Tibial nerve (tissue), 4 donors: Measurements from ENCODE around the gene BOLA1. TPM values are rescaled to one million over a fixed set of nuclear protein-coding genes. Genes with fewer than 3 reads are reported as not detected.

ENCODE experiments used
- DNase-seq, 2 donors: peaks; one replicate each; pipeline ENCODE4 v3.0.0-alpha.2; 2019; ENCODE audit warnings: low spot score in 2 of 2
- H3K27ac ChIP-seq, 4 donors: fragments of 200-600 bp; sonication (generic) in 3 of 4; one replicate each; pipeline ENCODE4 v1.5.1; 2017 to 2019; ENCODE audit warnings: mild to moderate bottlenecking in 1 of 4
- H3K27me3 ChIP-seq, 2 donors: fragments of 200-600 bp; sonication (generic) in 1 of 2; one replicate each; pipeline versions ENCODE4 v1.5.1 to v1.6.0; 2017 to 2019
- H3K36me3 ChIP-seq, 3 donors: fragments of 200-600 bp; sonication (generic); one replicate each; pipeline ENCODE4 v1.5.1; 2018 to 2019
- H3K4me1 ChIP-seq, 4 donors: fragments of 200-600 bp; sonication (generic) in 3 of 4; one replicate each; pipeline ENCODE4 v1.5.1; 2017 to 2019
- H3K4me3 ChIP-seq, 4 donors: fragments of 200-600 bp; sonication (generic) in 3 of 4; one replicate each; pipeline ENCODE4 v1.5.1; 2017 to 2019; ENCODE audit warnings: mild to moderate bottlenecking in 1 of 4, moderate library complexity in 1 of 4
- H3K9me3 ChIP-seq, 4 donors: fragments of 200-600 bp; sonication (generic) in 3 of 4; one replicate each; pipeline ENCODE4 v1.5.1; 2017 to 2019
- EP300 ChIP-seq, 2 donors: sonication (generic); formaldehyde crosslinking; IDR thresholded peaks; one replicate each; pipeline ENCODE4 v1.6.1; 2017; ENCODE audit warnings: antibody characterized with exemption in 2 of 2, mild to moderate bottlenecking in 1 of 2
- POLR2A ChIP-seq, 2 donors: fragments of 450-650 bp; IDR thresholded peaks; one replicate each; pipeline ENCODE4 v1.6.1; 2017; ENCODE audit warnings: antibody characterized with exemption in 2 of 2, mild to moderate bottlenecking in 2 of 2, moderate library complexity in 2 of 2
- WGBS, 2 donors: methylation state at CpG; one replicate each; pipeline ENCODE4 v1.1.5; 2018; 5-methylcytosine and 5-hydroxymethylcytosine counted together
- total RNA-seq, 4 donors: library from RNA; depleted of rRNA; stranded (reverse); fragments of >200 nt; gene quantifications; one replicate each; pipeline ENCODE4 v1.1.0, GENCODE V29; 2016
- TF ChIP-seq, protein P1 (sequence below), 5 experiments: fragments of 200-600 bp in 3 of 5; fragments of 450-650 bp in 2 of 5; sonication (generic) in 3 of 5; IDR thresholded peaks; one replicate each; pipeline ENCODE4 v1.5.1; 2016 to 2019; ENCODE audit warnings: antibody characterized with exemption in 5 of 5, mild to moderate bottlenecking in 3 of 5, moderate library complexity in 2 of 5

Gene BOLA1
- total RNA-seq, 4 donors from 2014 or later: 28.5 to 81.9 (median 57.8) TPM

DNA sequence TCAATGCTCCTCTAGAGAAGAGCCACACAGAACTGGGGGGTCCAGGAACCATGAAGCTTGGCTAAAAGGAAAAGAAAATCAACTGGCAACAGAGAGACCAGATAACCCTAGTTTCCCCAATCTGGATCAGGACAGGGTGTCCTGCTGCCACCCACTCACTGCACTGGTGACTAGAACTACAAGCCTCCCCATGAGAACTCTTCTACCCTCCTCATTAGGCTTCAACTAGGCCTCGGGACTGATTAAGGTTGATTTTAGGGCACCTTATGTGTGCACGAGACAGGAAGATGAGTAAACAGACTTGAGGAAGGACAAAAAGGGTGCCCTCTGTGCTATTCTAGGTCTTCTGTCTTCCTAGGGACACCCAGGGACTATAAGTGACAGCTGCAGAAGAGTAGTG is 30.5 kb downstream of the BOLA1 start:
- H3K4me1 ChIP-seq: peaks cover 0 to 34% (median 18%) of the 10 kb centered on the region in 4 donors
- no peaks in the 10 kb centered on the region for H3K9me3 ChIP-seq
- no peak overlapping the region for H3K4me3 ChIP-seq
- no peak for DNase-seq
- H3K27ac ChIP-seq: no peak overlapping the region
- no peak for TF ChIP-seq POLR2A (IDR thresholded peaks at IDR 0.05)
- no peak for TF ChIP-seq EP300 (IDR thresholded peaks at IDR 0.05)
- TF ChIP-seq, protein P1, sequence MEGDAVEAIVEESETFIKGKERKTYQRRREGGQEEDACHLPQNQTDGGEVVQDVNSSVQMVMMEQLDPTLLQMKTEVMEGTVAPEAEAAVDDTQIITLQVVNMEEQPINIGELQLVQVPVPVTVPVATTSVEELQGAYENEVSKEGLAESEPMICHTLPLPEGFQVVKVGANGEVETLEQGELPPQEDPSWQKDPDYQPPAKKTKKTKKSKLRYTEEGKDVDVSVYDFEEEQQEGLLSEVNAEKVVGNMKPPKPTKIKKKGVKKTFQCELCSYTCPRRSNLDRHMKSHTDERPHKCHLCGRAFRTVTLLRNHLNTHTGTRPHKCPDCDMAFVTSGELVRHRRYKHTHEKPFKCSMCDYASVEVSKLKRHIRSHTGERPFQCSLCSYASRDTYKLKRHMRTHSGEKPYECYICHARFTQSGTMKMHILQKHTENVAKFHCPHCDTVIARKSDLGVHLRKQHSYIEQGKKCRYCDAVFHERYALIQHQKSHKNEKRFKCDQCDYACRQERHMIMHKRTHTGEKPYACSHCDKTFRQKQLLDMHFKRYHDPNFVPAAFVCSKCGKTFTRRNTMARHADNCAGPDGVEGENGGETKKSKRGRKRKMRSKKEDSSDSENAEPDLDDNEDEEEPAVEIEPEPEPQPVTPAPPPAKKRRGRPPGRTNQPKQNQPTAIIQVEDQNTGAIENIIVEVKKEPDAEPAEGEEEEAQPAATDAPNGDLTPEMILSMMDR (IDR thresholded peaks at IDR 0.05): no peak
- no peaks in the 10 kb centered on the region for H3K27me3 ChIP-seq
- H3K36me3 ChIP-seq: peaks cover 0 to 66% (median 7%) of the 10 kb centered on the region in 3 donors
- 73 to 95% methylated on average over 2 of the region's 2 CpGs for WGBS, 2 donors

DNA sequence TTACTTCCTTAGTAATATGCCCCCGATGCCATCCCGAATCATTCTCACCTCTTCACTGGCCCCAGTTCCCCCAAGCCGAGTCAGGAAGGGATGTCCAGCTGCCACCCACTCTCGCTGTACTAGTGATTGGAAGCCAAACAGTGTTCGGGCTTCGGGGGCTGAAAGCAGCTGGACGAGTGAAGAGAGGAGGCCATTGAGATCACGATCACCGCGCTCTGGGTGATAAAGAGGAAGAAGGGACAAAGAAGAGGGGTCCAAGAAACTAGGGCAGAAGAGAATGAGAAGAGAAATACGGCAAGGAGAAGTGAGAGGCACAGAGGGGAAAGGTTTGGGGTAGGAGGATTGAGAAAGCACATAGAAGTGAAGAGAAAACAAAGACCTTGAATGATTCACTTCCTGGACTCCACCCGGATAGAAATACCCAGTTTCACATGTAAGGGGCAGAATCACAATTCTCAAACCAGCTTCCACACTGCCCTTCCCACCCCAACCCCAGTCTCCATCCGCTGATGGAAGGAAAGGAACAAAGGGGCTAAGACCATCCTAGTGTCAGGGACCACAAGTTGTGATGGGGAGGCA is 31.9 kb downstream of the BOLA1 start:
- H3K4me1 ChIP-seq: peaks cover 0 to 34% (median 16%) of the 10 kb centered on the region in 4 donors

DNA sequence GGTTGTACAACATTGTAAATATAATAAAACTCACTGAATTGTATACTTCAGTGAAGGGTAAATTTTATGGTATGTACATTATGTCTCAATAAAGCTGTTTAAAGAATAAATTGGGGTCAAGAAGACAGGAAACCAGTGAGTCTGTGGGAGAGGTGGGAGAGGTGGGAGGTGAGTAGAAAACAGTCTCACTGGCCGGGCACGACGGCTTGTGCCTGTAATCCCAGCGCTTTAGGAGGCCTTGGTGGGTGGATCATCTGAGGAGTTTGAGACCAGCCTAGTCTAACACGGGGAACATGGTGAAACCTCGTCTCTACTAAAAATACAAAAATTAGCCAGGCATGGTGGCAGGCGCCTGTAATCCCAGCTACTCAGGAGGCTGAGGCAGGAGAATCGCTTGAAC is 33.1 kb downstream of the BOLA1 start:
- DNase-seq: no peak
- peaks cover 0 to 49% (median 0%) of the 10 kb centered on the region in 3 donors for H3K36me3 ChIP-seq
- no peaks in the 10 kb centered on the region for H3K27me3 ChIP-seq
- 92 to 93% methylated on average over 8 of the region's 8 CpGs for WGBS, 2 donors
- no peak overlapping the region for H3K4me3 ChIP-seq
- peaks cover 0 to 37% (median 12%) of the 10 kb centered on the region in 4 donors for H3K4me1 ChIP-seq
- H3K27ac ChIP-seq: no peak overlapping the region
- TF ChIP-seq, protein P1 (IDR thresholded peaks at IDR 0.05): no peak
- TF ChIP-seq POLR2A (IDR thresholded peaks at IDR 0.05) (no peak), EP300 (IDR thresholded peaks at IDR 0.05) (no peak)
- H3K9me3 ChIP-seq: no peaks in the 10 kb centered on the region

More for the DNA sequence above, 31.9 kb downstream of the BOLA1 start:
- Histone ChIP-seq H3K27me3 (no peaks in the 10 kb centered on the region), H3K9me3 (no peaks in the 10 kb centered on the region), H3K36me3 (peaks cover 0 to 52% (median 0%) of the 10 kb centered on the region in 3 donors), H3K4me3 (no peak overlapping the region), H3K27ac (no peak overlapping the region)
- TF ChIP-seq POLR2A (IDR thresholded peaks at IDR 0.05) (no peak), EP300 (IDR thresholded peaks at IDR 0.05) (no peak)
- TF ChIP-seq, protein P1 (IDR thresholded peaks at IDR 0.05): no peak
- 79 to 86% methylated on average over 13 of the region's 13 CpGs for WGBS, 2 donors
- no peak for DNase-seq

DNA sequence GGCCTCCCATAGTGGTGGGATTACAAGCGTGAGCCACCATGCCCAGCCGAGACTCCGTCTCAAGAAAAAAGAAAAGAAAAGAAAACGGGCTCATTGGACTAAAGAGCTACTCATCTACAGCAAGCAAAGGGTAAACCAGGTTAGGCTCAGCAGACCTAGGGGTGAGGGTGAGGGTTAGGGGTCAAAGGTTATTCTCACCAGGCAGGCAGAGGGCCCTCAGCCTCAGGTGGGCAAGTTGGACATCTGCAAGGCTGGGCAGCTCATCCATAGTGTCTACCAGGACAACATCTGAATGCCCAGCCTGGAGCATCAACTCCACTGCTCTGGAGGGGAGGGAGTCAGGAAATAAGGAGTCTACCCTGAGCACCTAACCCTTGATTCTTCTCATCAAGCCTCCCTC is 33.8 kb downstream of the BOLA1 start:
- no peaks in the 10 kb centered on the region for H3K9me3 ChIP-seq
- peaks cover 0 to 43% (median 18%) of the 10 kb centered on the region in 4 donors for H3K4me1 ChIP-seq
- no peak for DNase-seq
- TF ChIP-seq, protein P1 (IDR thresholded peaks at IDR 0.05): no peak
- TF ChIP-seq EP300 (IDR thresholded peaks at IDR 0.05) (no peak), POLR2A (IDR thresholded peaks at IDR 0.05) (no peak)
- H3K36me3 ChIP-seq: peaks cover 0 to 49% (median 0%) of the 10 kb centered on the region in 3 donors
- 94 to 98% methylated on average over 4 of the region's 4 CpGs for WGBS, 2 donors
- no peak overlapping the region for H3K4me3 ChIP-seq
- H3K27ac ChIP-seq: peak overlapping the region in 1 of 4 donors; percentile 10
- H3K27me3 ChIP-seq: no peaks in the 10 kb centered on the region

DNA sequence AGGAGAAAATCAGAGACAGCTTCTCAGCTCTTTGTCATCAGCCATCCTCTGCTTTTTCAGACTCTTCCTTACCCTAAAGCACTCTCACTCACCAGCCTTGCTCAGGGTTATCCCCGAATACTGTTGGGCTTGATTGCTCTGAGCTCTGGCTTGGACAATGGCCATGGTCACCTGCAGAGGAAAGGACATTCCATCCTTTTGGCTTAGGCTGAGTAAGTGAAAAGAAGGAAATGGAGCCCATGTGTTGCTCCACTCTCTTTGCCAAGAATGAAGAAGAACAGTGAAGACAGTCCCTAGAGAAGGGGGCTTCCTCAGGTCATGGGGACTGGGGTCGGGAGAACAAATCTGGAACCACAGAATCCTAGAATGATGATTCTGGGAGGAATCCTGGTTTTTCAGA is 35.0 kb downstream of the BOLA1 start:
- H3K27ac ChIP-seq: peak overlapping the region in 1 of 4 donors; percentile 83
- H3K4me1 ChIP-seq: peaks cover 0 to 47% (median 20%) of the 10 kb centered on the region in 4 donors
- H3K4me3 ChIP-seq: no peak overlapping the region
- no peaks in the 10 kb centered on the region for H3K27me3 ChIP-seq
- H3K36me3 ChIP-seq: peaks cover 0 to 45% (median 0%) of the 10 kb centered on the region in 3 donors
- no peaks in the 10 kb centered on the region for H3K9me3 ChIP-seq
- 70 to 92% methylated on average over 2 of the region's 2 CpGs for WGBS, 2 donors
- DNase-seq: peak in 1 of 2 donors; percentile 14
- TF ChIP-seq, protein P1 (IDR thresholded peaks at IDR 0.05): no peak
- TF ChIP-seq POLR2A (IDR thresholded peaks at IDR 0.05) (no peak), EP300 (IDR thresholded peaks at IDR 0.05) (peak in 1 of 2 donors; percentile 28)
